Spleen (tissue), 11 donors: ENCODE data around the gene CTNNA1. TPM values are rescaled to one million over a fixed set of nuclear protein-coding genes. Genes with fewer than 3 reads are reported as not detected.

Experiments
- DNase-seq: peaks from one replicate; pipeline ENCODE4 v3.0.0-alpha.2; 2020
- H3K27ac ChIP-seq, 8 donors: fragments of 200-600 bp; sonication (generic) in 7 of 8; 1 replicate in 4 of 8; 2 replicates in 4 of 8; pipeline versions ENCODE4 v1.5.0 to v1.8.0; 2016 to 2021; ENCODE audit warnings: inconsistent platforms in 4 of 8, mild to moderate bottlenecking in 4 of 8, moderate library complexity in 1 of 8
- H3K27me3 ChIP-seq, 7 donors: fragments of 200-600 bp; sonication (generic) in 6 of 7; replicated peaks in 1 of 7; 1 replicate in 4 of 7; 2 replicates in 3 of 7; pipeline versions ENCODE4 v1.5.0 to v1.8.0; 2016 to 2021; ENCODE audit warnings: inconsistent platforms in 3 of 7, mild to moderate bottlenecking in 1 of 7
- H3K36me3 ChIP-seq, 6 donors: fragments of 200-600 bp; sonication (generic) in 5 of 6; 1 replicate in 4 of 6; 2 replicates in 2 of 6; pipeline versions ENCODE4 v1.5.0 to v1.8.0; 2016 to 2021; ENCODE audit warnings: inconsistent platforms in 2 of 6
- H3K4me1 ChIP-seq, 6 donors: fragments of 200-600 bp; sonication (generic) in 5 of 6; 1 replicate in 3 of 6; 2 replicates in 3 of 6; pipeline versions ENCODE4 v1.5.0 to v1.8.0; 2016 to 2021; ENCODE audit warnings: inconsistent platforms in 3 of 6
- H3K4me3 ChIP-seq, 8 donors: fragments of 200-600 bp; sonication (generic) in 7 of 8; 1 replicate in 4 of 8; 2 replicates in 4 of 8; pipeline versions ENCODE4 v1.5.0 to v1.8.0; 2016 to 2021; ENCODE audit warnings: inconsistent platforms in 4 of 8, mild to moderate bottlenecking in 4 of 8, moderate library complexity in 2 of 8
- H3K9me3 ChIP-seq, 8 donors: fragments of 200-600 bp; sonication (generic) in 7 of 8; 1 replicate in 4 of 8; 2 replicates in 4 of 8; pipeline versions ENCODE4 v1.5.0 to v1.8.0; 2016 to 2021; ENCODE audit warnings: inconsistent platforms in 4 of 8
- CTCF ChIP-seq, 11 experiments: fragments of 200-600 bp in 7 of 11; fragments of 450-650 bp in 4 of 11; sonication (generic) in 4 of 11; IDR thresholded peaks in 8 of 11; conservative IDR thresholded peaks in 3 of 11; 1 replicate in 7 of 11; 2 replicates in 4 of 11; pipeline versions ENCODE4 v1.4.0 to v1.8.0; 2016 to 2021; ENCODE audit warnings: antibody characterized with exemption in 11 of 11, inconsistent platforms in 4 of 11, mild to moderate bottlenecking in 1 of 11
- POLR2A ChIP-seq, 3 donors: fragments of 450-650 bp; IDR thresholded peaks; one replicate each; pipeline ENCODE4 v1.5.1; 2017; ENCODE audit warnings: antibody characterized with exemption in 3 of 3, mild to moderate bottlenecking in 1 of 3
- POLR2AphosphoS5 ChIP-seq, 3 donors: sonication (generic); formaldehyde crosslinking; IDR thresholded peaks; one replicate each; pipeline ENCODE4 v1.5.1; 2017; ENCODE audit warnings: antibody characterized with exemption in 3 of 3
- WGBS, 5 donors: extraction: QIAGEN DNeasy Blood & Tissue Kit in 3 of 5; methylation state at CpG; one replicate each; pipeline versions ENCODE4 v1.1.5 to v1.1.7; 2013 to 2018; 5-methylcytosine and 5-hydroxymethylcytosine counted together
- intact Hi-C: fragments of 100-400 bp; cut with DNase I; formaldehyde crosslinking; loops from one replicate; pipeline ENCODE4 v1.15.0; 2023; ENCODE audit warnings: low total_unique reads
- polyA plus RNA-seq, 3 donors: library from polyadenylated mRNA; stranded (reverse); fragments of 200-250 nt; gene quantifications; one replicate each; pipeline ENCODE4 v1.2.1, GENCODE V29; 2013
- total RNA-seq, 7 donors: library from RNA; depleted of rRNA in 3 of 7; stranded (reverse); fragments of >200 nt in 3 of 7; fragmentation: NEBNext Ultra II Directional in 4 of 7; extraction: Animal tissue kit (Norgen Biotek cat#: 25700) in 4 of 7; gene quantifications; one replicate each; pipeline versions ENCODE4 v1.1.0 to v1.2.1, GENCODE V29; 2016 to 2021
- donor health status: healthy with polysubstance abuse.
- donor health status: DM: no; HTN: no; CAD: no; lungs with moderate emphysema.
- donor health status: DM: no; HTN: no; CAD: no.
- donor health status: Bipolar disorder and iron deficiency.
- donor health status: healthy.
- donor health status: DM: no; HTN: no; CAD: no.
- donor health status: DM: yes; HTN: yes; CAD: no.

CTNNA1 gene
- total and polyA plus RNA-seq, 10 donors, result 26.7 to 313 (median 186) TPM

GRCh38 chr5:138979684-138980280, 226.6 kb downstream of the CTNNA1 start:
- intact Hi-C loops, result no loop called here

GRCh38 chr5:138980441-138980840, 227.2 kb downstream of the CTNNA1 start:
- H3K36me3 ChIP-seq, result peaks cover 0 to 7% (median 0%) of the 10 kb centered on the region in 6 donors
- no peaks in the 10 kb centered on the region for H3K9me3 ChIP-seq
- TF ChIP-seq POLR2AphosphoS5 (IDR thresholded peaks at IDR 0.05) (no peak), POLR2A (IDR thresholded peaks at IDR 0.05) (no peak), CTCF (IDR thresholded peaks at IDR 0.05 in 8 of 11, conservative IDR thresholded peaks at IDR 0.05 in 3 of 11) (no peak)
- no peak for DNase-seq
- H3K27ac ChIP-seq, result no peak overlapping the region
- peaks cover 0 to 15% (median 2%) of the 10 kb centered on the region in 6 donors for H3K4me1 ChIP-seq
- intact Hi-C loops, result no loop called here
- no peak overlapping the region for H3K4me3 ChIP-seq
- H3K27me3 ChIP-seq, result no peaks in the 10 kb centered on the region

More at GRCh38 chr5:138979684-138980280, 226.6 kb downstream of the CTNNA1 start:
- Histone ChIP-seq H3K4me1 (peaks cover 0 to 21% (median 4%) of the 10 kb centered on the region in 6 donors), H3K36me3 (peaks cover 0 to 7% (median 0%) of the 10 kb centered on the region in 6 donors), H3K27ac (no peak overlapping the region), H3K9me3 (no peaks in the 10 kb centered on the region), H3K27me3 (no peaks in the 10 kb centered on the region), H3K4me3 (no peak overlapping the region)
- 44 to 66% (median 52%) methylated on average over 5 of the region's 5 CpGs for WGBS, 5 donors
- DNase-seq, result no peak
- TF ChIP-seq CTCF (IDR thresholded peaks at IDR 0.05 in 8 of 11, conservative IDR thresholded peaks at IDR 0.05 in 3 of 11), result no peak
- TF ChIP-seq POLR2AphosphoS5 (IDR thresholded peaks at IDR 0.05), result no peak
- no peak for TF ChIP-seq POLR2A (IDR thresholded peaks at IDR 0.05)

GRCh38 chr5:138981131-138981530, 227.9 kb downstream of the CTNNA1 start:
- intact Hi-C loops, result no loop called here
- 92 to 100% (median 98%) methylated on average over 3 of the region's 3 CpGs for WGBS, 5 donors
- TF ChIP-seq CTCF (IDR thresholded peaks at IDR 0.05 in 8 of 11, conservative IDR thresholded peaks at IDR 0.05 in 3 of 11), result no peak
- no peak for TF ChIP-seq POLR2A (IDR thresholded peaks at IDR 0.05)
- TF ChIP-seq POLR2AphosphoS5 (IDR thresholded peaks at IDR 0.05), result no peak

GRCh38 chr5:138981586-138981985, 228.4 kb downstream of the CTNNA1 start:
- Histone ChIP-seq H3K4me1 (peaks cover 0 to 13% (median 3%) of the 10 kb centered on the region in 6 donors), H3K9me3 (no peaks in the 10 kb centered on the region), H3K27ac (no peak overlapping the region), H3K36me3 (peaks cover 0 to 7% (median 0%) of the 10 kb centered on the region in 6 donors), H3K27me3 (no peaks in the 10 kb centered on the region), H3K4me3 (no peak overlapping the region)
- DNase-seq, result no peak
- 67 to 80% (median 69%) methylated on average over 7 of the region's 7 CpGs for WGBS, 5 donors
- intact Hi-C loops, result no loop called here
- no peak for TF ChIP-seq CTCF (IDR thresholded peaks at IDR 0.05 in 8 of 11, conservative IDR thresholded peaks at IDR 0.05 in 3 of 11)
- no peak for TF ChIP-seq POLR2A (IDR thresholded peaks at IDR 0.05)
- TF ChIP-seq POLR2AphosphoS5 (IDR thresholded peaks at IDR 0.05), result no peak

More at GRCh38 chr5:138981131-138981530, 227.9 kb downstream of the CTNNA1 start:
- DNase-seq, result no peak
- Histone ChIP-seq H3K27me3 (no peaks in the 10 kb centered on the region), H3K27ac (no peak overlapping the region), H3K4me3 (no peak overlapping the region), H3K36me3 (peaks cover 0 to 7% (median 0%) of the 10 kb centered on the region in 6 donors), H3K4me1 (peaks cover 0 to 13% (median 3%) of the 10 kb centered on the region in 6 donors), H3K9me3 (no peaks in the 10 kb centered on the region)
